Fibroblast of the aortic adventitia (primary cell): ENCODE results near the gene VCL. TPM values are rescaled to one million over a fixed set of nuclear protein-coding genes. Genes with fewer than 3 reads are reported as not detected.

Experiments
- DNase-seq: peaks from one replicate; pipeline ENCODE4 v3.0.0-alpha.2; 2010; ENCODE audit warnings: low read depth
- H3K4me3 ChIP-seq: 2 replicates; pipeline ENCODE4 v1.5.1; 2011; ENCODE audit warnings: low read depth, mild to moderate bottlenecking, control low read depth, low read length, moderate library complexity
- total RNA-seq: library from RNA; depleted of rRNA; stranded (reverse); fragments of >200 nt; gene quantifications from 2 replicates; pipeline ENCODE4 v1.2.3, GENCODE V29; 2012; ENCODE audit warnings: low replicate concordance
- TF ChIP-seq, protein P1 (sequence below): IDR thresholded peaks from 2 replicates; pipeline ENCODE4 v1.5.1; 2011; ENCODE audit warnings: mild to moderate bottlenecking, low read length, control low read depth, inconsistent platforms; ENCODE audit not compliant: insufficient read depth

The VCL gene
- total RNA-seq, 1 donor = 176 TPM

DNA sequence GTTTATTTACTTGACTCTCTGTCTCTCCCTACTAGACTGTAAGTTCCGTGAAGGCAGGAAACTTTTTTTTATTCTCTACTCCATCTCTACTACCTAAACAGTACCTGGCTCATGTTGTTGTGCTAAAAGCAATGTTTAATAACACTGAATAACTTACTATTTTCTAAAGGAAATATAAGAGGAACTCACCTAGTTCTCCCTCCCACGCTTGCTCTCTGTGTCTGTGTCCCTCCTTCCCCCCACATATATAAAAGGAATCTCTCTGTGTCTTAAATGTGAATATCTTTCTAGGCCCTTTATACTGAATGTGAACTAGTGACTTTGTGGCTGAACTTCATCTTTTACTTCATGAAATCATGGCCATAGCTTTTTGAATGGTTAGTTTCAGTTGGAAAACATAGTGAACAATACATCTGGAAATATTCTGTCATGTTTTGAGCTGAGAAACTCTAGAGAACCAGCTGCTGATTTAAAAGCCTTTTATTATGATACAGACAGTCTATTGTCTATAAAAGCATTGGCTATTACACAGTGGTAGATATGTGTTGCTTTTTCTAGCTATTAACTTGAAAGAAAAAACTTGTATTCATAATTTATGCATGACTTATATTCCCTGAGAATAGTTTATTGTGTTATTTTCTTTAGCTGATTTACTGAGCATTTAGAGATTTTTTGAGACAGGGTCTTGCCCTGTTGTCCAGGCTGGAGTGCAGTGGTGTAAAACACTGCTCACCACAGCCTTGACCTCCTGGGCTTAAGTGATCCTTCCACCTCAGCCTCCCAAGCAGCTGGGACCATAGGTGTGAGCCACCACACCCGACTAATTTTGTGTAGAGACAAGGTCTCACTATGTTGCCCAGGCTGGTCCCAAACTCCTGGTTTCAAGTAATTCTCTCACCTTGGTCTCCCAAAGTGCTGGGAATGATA is 42.5 kb downstream of the VCL start:
- TF ChIP-seq, protein P1, sequence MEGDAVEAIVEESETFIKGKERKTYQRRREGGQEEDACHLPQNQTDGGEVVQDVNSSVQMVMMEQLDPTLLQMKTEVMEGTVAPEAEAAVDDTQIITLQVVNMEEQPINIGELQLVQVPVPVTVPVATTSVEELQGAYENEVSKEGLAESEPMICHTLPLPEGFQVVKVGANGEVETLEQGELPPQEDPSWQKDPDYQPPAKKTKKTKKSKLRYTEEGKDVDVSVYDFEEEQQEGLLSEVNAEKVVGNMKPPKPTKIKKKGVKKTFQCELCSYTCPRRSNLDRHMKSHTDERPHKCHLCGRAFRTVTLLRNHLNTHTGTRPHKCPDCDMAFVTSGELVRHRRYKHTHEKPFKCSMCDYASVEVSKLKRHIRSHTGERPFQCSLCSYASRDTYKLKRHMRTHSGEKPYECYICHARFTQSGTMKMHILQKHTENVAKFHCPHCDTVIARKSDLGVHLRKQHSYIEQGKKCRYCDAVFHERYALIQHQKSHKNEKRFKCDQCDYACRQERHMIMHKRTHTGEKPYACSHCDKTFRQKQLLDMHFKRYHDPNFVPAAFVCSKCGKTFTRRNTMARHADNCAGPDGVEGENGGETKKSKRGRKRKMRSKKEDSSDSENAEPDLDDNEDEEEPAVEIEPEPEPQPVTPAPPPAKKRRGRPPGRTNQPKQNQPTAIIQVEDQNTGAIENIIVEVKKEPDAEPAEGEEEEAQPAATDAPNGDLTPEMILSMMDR = no peak
- H3K4me3 ChIP-seq = no peak overlapping the region
- DNase-seq = peak; percentile 28

DNA sequence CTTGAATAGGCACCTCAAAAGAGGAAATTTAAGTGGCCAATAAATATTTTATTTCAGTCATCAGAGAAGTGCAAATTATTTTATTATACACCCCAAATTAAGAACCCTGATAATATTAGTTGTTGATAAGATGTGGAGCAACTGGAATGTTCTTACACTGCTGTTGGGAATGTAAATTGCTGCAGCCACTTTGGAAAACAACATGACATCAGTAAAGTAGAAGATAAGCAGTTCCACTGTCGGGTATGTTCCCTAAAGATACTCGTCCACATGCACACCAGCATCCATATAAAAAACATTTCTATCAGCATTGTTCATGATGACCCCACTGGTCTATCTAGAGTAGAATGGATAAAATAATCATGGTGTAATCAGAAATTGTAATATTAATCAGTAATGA is 46.5 kb downstream of the VCL start:
- TF ChIP-seq, protein P1 = no peak
- no peak overlapping the region for H3K4me3 ChIP-seq
- no peak for DNase-seq

DNA sequence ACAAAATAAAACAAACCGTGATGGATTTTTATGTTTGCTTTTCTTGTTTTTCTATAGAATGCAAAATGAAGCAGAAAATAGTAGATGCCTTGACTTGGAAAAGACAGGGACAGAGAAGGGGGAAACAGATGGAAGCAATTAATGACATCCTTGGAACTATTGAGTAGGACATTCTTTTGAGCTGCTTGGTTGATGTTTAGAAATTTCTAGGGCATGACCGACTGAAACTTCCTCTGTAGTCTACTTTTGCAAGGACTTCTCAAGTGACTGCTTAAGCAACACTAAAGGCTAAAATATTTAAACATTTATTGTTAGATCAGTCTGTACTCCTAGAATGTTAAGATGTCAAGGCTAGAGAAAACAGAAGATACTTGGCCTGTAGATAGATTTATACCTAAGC is 49.4 kb downstream of the VCL start:
- DNase-seq = peak; percentile 83
- no peak overlapping the region for H3K4me3 ChIP-seq
- TF ChIP-seq, protein P1 = no peak

DNA sequence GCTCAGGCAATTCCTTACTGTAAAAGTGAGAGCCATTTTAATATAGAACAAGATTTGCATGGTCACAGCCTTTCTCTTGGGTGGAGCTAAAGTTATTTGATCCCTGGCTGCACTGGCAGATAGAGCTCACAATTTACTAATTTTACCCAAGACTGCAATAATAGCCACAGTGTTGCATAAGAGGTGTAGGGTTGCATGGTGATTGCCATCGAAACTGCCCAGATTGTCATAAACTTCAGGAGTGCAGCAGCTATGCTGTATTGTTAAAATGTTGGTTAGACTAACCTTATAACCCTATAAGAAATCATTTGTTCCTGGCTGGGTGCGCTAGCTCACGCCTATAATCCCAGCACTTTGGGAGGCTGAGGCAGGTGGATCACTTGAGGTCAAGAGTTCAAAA is 50.0 kb downstream of the VCL start:
- H3K4me3 ChIP-seq = no peak overlapping the region
- TF ChIP-seq, protein P1 = no peak
- peak; percentile 82 for DNase-seq

DNA sequence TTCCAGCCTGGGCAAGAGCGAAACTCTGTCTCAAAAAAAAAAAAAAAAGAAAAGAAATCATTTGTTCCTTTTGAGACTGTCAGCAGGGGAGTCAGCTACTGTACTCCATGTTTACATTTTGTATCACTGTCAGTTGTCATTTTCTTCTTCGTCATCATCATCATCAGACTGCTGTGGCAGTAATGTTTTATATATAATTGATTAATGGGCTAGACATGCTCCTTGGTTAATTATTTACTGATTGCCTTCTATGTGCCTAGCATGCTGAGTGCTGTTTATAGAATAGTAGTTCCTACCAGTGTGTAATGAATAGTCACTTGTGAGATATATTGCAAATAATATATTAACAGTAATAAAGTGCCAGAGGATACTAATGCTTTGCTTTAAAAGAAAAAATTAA is 50.5 kb downstream of the VCL start:
- DNase-seq = no peak
- no peak overlapping the region for H3K4me3 ChIP-seq
- TF ChIP-seq, protein P1 = no peak

DNA sequence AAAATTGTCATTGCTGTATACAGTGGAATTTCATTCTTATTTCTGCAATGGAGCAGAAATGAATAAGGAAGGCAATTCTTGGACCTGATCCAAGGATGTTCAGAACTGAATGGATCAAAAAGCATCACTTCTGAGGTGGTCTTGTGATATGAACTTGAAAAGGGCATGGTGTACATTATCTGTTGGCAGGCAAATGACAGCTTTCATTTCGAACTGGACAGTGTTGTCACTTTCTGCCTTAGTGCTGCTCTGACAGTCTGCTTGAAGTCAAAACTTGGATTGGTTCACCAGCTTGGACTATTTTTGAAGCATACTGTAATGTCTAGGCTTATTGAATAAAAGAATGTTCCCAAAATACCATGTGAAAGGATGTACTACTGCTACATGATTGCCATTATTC is 52.0 kb downstream of the VCL start:
- DNase-seq = peak; percentile 25
- TF ChIP-seq, protein P1 = no peak
- no peak overlapping the region for H3K4me3 ChIP-seq
